Activated CD8-positive, alpha-beta memory T cell treated with anti-CD3 and anti-CD28 coated beads, Interleukin-2, amount 50 U/mL, for 24 hours (primary cell): ENCODE results near the gene ABCB4.
"Not testable (repeated sequence)": the region's sequence is repeated elsewhere in the genome, so short reads cannot be mapped to it uniquely, and the experiment has no call there.

Experiments used
- DNase-seq: peaks from one replicate; pipeline ENCODE4 v3.0.0-alpha.2; 2020; ENCODE audit errors: extremely low read depth

ABCB4 gene

GRCh38 chr7:87476179-87476557 is 688 bp upstream of the ABCB4 start:
- DNase-seq = no peak

GRCh38 chr7:87474533-87475358 is 734 bp downstream of the ABCB4 start:
- no peak for DNase-seq

- no peak for DNase-seq
These were observed 1.5 kb downstream of the ABCB4 start for GRCh38 chr7:87473986-87474385.

- no peak for DNase-seq
These were observed 2.3 kb downstream of the ABCB4 start for GRCh38 chr7:87473192-87473591.

- DNase-seq = no peak
These were observed 4.0 kb downstream of the ABCB4 start for GRCh38 chr7:87471473-87471872.

- DNase-seq = not testable (repeated sequence)
These were observed 6.3 kb downstream of the ABCB4 start for GRCh38 chr7:87469204-87469603.

- not testable (repeated sequence) for DNase-seq
These were observed 10.0 kb downstream of the ABCB4 start for GRCh38 chr7:87465534-87465880.

GRCh38 chr7:87464830-87465533 is 10.5 kb downstream of the ABCB4 start:
- not testable (repeated sequence) for DNase-seq

- no peak for DNase-seq
These were observed 11.5 kb downstream of the ABCB4 start for GRCh38 chr7:87463982-87464381.

GRCh38 chr7:87460444-87460843 is 15.0 kb downstream of the ABCB4 start:
- DNase-seq = not testable (repeated sequence)

GRCh38 chr7:87459941-87460340 is 15.5 kb downstream of the ABCB4 start:
- no peak for DNase-seq

- no peak for DNase-seq
These were observed 17.3 kb downstream of the ABCB4 start for GRCh38 chr7:87458148-87458547.

GRCh38 chr7:87456247-87456646 is 19.2 kb downstream of the ABCB4 start:
- no peak for DNase-seq

GRCh38 chr7:87452279-87452678 is 23.2 kb downstream of the ABCB4 start:
- DNase-seq = no peak

- DNase-seq = no peak
These were observed 24.3 kb downstream of the ABCB4 start for GRCh38 chr7:87451187-87451586.

GRCh38 chr7:87450706-87451105 is 24.8 kb downstream of the ABCB4 start:
- no peak for DNase-seq

GRCh38 chr7:87448388-87448787 is 27.1 kb downstream of the ABCB4 start:
- DNase-seq = no peak

- DNase-seq = no peak
These were observed 28.3 kb downstream of the ABCB4 start for GRCh38 chr7:87447116-87447635.

- no peak for DNase-seq
These were observed 29.6 kb downstream of the ABCB4 start for GRCh38 chr7:87445897-87446296.

GRCh38 chr7:87435546-87435945 is 39.9 kb downstream of the ABCB4 start:
- DNase-seq = no peak

- no peak for DNase-seq
These were observed 42.9 kb downstream of the ABCB4 start for GRCh38 chr7:87432536-87432935.

- DNase-seq = no peak
These were observed 48.2 kb downstream of the ABCB4 start for GRCh38 chr7:87427288-87427687.

GRCh38 chr7:87426160-87426559 is 49.3 kb downstream of the ABCB4 start:
- DNase-seq = no peak
